GM12874 (cell line): Measurements from ENCODE around the gene BEST1.

Experiments
- TF ChIP-seq, protein P1 (sequence below): IDR thresholded peaks from 2 replicates; pipeline ENCODE4 v1.5.1; 2011; ENCODE audit warnings: low read depth, mild to moderate bottlenecking, control low read depth, low read length, moderate library complexity; ENCODE audit not compliant: insufficient read depth

Gene BEST1

DNA sequence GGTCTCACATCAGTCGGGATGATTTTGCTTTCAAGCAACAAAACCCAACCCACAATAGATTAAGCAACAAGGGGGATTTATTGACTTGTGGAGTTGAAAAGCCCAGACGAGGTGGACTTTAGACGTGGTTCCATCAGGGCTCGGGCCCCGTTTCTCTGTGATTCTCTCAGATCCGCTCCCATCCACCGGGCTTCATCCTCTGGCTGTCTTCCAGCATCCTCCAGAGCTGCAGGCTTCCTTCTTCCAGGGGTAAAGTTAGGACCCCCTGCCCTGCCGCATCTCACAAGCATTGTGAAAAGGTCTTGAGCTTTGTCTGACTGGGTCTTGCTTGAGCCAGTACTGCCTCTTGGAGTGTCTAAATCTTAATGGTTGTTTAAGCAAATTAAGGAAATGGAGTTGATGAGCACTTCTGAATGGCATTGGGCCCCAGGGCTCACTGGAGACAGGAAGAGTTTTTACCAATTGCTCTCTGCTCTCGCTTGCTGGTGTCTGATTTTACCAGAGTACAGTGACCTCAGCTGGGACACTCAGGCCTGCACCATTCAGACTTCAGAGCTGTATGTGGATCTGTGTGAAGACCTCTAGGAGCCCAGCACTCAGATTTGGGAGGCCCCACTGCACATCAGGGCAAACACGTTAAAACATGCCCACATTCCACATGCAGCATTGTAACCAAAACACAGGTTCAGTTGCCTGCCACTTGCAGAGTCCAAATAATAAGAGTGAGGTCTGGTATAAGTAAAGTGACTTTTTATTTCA is 30.8 kb downstream of the BEST1 start:
- TF ChIP-seq, protein P1, sequence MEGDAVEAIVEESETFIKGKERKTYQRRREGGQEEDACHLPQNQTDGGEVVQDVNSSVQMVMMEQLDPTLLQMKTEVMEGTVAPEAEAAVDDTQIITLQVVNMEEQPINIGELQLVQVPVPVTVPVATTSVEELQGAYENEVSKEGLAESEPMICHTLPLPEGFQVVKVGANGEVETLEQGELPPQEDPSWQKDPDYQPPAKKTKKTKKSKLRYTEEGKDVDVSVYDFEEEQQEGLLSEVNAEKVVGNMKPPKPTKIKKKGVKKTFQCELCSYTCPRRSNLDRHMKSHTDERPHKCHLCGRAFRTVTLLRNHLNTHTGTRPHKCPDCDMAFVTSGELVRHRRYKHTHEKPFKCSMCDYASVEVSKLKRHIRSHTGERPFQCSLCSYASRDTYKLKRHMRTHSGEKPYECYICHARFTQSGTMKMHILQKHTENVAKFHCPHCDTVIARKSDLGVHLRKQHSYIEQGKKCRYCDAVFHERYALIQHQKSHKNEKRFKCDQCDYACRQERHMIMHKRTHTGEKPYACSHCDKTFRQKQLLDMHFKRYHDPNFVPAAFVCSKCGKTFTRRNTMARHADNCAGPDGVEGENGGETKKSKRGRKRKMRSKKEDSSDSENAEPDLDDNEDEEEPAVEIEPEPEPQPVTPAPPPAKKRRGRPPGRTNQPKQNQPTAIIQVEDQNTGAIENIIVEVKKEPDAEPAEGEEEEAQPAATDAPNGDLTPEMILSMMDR = no peak

DNA sequence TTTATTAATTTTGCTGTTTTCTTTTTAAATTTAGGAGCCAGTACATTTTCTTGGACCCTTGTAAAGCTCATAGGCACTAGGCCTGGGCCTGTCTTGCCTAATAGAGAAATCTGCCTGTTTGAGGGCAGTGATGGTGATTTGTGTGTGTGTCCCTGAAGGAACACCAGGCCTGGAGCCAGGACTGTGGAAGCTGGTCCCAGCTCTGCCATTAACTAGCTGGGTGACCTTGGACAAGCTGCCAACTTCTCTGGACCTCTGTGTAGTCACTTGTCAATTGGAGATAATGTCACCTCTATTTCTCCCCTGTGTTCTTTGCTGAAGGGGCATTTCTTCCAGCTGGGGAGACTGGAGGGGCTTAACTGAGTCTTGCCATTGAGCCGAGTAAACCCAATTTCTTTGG is 33.3 kb downstream of the BEST1 start:
- TF ChIP-seq, protein P1 = no peak

DNA sequence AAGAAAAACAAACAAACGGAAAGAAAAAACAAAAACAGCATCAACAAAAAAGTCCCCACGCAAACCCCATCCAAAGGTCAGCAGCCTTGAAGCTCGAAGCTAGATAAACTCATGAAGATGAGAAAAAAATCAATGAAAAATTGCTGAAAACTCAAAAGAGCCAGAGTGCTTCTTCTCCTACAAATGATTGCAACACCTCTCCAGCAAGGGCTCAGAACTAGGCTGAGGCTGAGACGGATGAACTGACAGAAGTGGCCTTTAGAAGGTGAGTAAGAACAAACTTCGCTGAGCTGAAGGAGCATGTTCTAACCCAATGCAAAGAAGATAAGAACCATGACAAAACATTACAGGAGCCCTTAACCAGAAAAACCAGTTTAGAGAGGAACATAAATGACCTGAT is 35.7 kb downstream of the BEST1 start:
- TF ChIP-seq, protein P1 = no peak

DNA sequence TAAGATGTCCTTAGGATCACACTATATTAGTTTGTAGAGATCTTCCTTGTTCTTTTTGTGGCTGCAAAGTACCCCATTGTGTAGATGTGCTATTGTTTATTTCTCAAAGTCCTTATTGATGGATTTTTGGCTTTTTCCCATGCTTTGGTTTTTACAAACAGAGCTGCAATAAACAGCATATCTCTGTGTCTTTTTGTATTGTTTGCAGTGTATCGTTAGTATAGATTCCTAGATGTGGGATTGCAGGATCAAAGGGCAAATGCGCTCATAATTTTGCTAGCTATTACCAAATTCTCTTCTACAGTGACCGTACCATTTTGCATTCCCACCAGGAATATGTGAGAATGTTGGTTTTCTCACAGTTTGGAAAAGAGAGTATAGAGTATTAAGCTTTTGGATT is 44.8 kb downstream of the BEST1 start:
- TF ChIP-seq, protein P1 = no peak

DNA sequence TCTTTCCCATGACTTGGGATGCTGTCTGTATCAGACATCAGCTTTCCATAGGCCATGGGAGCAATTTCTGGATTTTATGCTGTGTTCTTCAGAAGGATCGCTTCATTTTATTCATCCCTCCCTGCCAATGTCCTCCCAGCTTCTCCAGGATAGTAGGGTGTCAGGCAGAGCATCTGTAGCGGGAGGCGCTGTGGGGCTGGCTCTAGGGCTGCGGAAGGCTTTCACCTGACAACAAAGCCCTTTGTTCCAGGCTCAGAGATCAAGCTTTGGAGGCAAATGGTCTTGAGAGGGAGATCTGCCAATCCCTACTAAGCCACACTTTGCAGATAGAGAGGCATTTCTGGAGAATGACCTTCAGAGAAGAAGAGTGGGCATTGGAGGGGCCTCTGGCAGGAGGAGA is 46.8 kb downstream of the BEST1 start:
- TF ChIP-seq, protein P1 = no peak

DNA sequence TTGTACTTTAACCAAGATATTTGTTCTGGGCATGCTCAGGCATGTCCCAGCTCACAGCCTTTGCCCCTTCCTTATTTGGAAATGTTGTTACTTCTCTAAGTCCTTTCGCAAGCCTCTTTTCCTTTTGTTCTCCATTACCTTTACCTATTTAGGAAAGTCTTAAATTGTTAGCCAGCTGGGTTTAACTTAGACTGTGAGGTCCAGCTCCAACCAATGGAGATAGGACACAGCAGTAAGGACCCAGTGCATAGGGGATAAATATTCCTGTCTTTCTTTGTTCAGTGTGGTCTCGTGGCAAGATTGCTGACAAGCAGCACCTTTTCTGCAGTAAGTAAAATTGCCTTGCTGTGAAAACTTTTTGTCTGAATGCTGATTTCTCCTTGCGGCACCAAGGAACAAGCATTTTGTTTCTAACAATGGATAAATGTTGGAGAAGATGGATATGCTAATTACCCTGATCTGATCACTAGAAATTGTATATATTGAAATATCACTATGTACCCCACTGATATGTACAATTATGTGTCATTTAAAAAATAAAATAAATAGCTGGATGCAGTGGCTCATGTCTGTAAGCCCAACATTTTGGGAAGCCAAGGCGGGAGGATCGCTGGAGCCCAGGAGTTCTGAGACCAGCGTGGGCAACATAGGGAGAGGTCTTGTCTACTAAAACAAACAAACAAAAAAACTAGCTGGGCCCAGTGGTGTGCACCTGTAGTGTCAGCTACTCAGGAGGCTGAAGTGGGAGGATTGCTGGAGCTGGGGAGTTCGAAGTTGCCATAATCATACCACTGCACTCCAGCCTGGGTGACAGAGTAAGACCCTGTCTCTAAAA is 49.2 kb downstream of the BEST1 start:
- TF ChIP-seq, protein P1 = no peak

DNA sequence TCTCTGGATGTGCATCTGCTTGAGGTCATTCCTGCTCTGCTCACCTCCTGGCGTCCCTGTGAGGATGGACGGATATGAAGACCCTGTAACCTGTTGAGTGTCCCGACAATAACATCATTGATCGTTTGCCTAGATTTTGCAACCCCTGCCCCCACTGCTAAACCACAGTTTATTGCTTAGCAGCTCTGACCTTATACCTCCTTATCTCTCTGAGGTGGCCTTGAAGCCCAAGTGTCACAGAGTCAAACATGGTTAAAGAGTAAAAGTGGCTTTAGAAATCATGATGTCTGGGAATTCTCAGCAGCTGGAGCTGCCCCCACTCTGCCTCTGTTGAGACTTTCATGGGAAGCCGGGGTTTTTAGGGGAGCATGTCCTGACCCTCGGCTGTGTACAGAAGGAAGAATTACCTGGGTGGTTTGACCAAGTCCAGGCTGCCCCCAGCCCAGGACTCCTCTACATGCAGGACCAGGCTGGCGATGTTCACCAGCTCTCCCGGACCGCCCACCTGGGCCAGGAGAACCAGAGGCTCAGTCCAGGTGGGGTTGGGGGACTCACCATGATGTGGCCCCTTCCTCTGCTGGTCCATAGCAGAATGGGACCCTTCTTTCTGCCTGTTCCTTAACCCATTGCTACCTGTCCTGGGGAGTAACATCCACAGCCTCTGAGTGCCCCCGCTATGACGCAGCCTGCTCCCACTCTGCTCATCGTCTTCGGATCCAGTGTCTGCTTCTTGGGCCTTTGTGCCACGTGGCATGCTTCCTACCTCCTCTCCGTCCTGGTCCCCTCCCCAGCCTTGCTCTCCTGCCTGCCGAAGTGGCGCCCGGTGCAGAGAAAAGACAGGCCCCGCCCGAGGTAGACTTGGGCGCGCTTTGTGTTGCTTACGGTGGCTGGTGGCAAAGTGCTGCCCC is 50.6 kb downstream of the BEST1 start:
- TF ChIP-seq, protein P1 = no peak
